HG03135 (cell line): Measurements from ENCODE around the gene HSD17B12.
"Not testable (repeated sequence)": the region's sequence is repeated elsewhere in the genome, so short reads cannot be mapped to it uniquely, and the experiment has no call there.

Source experiments
- ATAC-seq: cut with Tn5 transposase; IDR thresholded peaks from one replicate; pipeline ENCODE4 v1.9.1; 2021; ENCODE audit warnings: mild to moderate bottlenecking, moderate library complexity; ENCODE audit not compliant: unreplicated experiment

The HSD17B12 gene

DNA sequence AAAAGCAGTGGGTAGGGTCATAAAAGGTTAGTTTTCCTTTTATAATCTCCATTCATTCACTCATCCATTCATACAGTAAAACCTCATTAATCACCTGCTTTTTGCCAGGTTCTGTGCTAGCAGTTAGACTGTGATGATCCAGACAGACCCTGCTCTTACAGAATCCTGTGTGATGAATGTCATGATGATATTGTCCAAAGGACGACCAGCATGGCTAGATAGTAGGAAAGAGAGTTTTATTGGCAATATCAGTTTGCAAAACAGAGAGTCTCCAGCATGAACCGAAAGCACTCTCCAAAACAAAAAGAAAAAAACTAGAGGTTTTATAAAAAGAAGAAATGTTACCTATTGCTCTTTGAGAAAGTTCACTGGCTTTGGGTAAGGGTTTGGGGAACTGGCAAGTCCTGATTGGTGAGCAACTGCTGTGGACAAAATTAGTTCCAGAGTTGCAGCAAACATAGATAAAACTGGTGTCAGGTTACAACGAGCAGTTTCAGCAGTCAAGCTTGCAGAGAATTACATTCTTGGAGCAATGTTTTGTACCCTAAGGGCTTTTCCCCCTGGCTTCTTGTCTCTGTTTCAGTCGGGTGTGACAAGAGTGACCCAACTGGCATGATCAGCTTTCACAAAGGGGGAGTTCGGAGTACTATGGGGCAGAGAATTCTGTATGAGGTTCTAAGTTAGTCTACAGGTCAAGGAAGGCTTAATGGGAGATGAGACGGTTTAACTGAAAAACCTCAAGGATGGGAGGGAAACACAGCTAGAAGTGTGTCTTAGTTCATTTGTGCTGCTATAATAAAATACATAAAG lies 58.3 kb downstream of the HSD17B12 start:
- ATAC-seq = no peak

DNA sequence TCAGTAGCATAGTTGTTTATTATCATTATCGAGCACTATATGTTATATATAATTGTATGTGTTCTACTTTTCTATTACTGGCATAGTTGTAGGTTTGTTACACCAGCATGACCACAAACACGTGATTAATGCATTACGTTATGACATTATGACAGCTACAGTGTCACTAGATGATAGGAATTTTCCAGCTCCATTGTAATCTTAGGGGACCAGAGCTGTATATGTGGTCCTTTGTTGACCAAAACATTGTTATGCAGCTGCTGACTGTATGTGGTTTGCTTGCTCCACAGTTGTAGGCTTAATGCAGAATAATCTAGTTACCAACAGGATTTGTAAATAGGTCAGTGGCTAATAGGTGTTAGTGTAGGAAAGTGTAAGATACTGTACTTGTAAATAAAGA lies 66.1 kb downstream of the HSD17B12 start:
- ATAC-seq = no peak

DNA sequence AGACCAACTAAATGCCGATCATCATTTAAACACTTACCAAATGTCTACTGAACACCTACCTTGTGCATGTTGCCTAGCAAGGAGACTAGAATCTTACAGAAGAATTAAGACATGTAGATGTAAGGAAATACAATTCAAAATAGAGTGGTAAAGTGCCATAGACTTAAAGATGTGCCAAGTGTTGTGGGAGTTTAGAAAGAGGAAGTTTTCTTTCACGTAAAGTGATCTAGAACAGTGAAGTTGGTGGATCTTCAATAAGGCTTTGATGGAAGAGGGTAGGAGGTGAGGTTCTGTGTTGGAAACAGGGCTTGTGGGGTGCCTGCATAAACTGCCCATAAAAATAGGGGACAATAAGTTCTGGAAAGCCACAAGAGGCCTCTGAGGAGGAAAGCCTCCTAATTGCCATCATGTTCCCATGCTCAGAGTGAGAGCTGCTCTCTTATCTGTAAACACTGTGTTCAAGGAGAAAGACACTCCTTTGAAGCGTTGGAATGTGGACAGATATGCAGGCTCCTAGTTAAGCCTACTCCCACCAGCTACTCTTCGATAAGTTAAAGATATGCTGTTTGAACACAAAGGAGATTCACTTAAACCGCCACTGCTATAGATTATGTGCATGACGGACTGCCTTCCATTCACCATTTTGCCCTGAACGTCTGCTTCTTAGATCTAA lies 66.7 kb downstream of the HSD17B12 start:
- ATAC-seq = no peak

DNA sequence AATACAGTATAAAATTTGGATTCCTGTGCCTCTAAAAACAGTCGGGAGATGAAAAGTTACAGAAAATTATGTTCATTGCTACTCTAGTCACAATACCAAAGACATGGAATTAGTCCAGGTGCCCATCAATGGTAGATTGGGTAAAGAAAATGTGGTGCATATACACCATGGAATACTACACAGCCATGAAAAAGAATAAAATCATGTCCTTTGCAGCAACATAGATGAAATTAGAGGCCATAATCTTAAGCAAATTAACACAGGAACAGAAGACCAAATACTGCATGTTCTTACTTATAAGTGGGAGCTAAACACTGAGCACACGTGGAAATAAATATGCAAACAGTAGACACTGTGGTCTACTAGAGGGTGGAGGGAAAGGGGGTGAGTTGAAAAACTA lies 67.6 kb downstream of the HSD17B12 start:
- ATAC-seq = no peak

DNA sequence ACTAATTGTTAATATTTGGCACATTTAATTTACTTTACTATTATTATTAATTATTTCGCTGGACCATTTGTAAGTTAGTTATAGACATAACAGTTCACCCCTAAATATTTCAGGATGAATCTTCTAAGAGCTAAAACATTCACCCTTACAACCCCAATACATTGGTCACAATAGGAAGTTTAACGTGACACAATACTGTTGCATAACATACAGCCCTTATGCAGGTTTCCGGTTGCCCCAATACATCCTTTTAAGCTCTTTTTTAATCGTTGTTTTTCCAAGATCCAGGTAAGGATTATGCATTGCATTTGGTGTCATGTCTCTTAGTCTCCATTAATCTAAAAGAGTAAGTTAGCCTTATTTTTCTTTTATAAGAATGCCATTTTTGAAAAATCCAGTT lies 71.2 kb downstream of the HSD17B12 start:
- ATAC-seq = no peak

DNA sequence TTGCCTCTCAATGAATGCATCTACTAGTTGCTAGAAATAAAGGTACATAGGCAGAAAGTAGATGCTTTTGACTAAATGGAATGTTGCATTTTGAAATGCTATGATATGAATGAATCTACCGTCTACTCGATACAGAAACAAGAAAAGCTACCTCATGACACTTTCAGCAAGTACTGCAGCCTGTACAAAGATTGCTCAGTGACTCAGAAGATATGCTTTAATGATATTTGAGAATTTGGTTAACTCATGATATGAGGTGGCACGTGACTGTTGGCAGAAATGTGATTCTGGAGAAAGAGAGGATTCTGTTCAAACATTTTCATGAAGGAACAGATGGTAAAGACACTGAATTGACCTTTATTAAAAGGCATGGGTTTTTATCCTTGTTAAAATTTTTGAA lies 76.0 kb downstream of the HSD17B12 start:
- no peak for ATAC-seq

DNA sequence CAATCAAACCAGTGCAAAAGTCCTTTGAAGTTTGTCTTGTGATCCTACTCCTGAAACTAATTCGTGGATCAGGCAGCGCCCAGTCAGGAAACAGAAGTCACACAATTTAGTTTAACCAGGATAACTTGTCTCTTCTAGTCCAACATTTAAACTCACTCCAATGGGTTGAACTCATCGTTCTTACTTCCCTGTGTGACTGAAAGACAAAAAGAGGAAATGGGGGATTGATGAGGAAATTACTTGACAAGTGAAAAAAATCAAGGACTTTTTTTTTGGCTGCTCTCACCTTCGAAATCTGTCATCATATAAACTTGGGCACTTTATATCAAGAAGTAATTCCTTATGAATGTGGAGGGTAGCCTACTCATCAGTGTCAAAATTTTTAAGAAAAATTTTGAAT lies 78.4 kb downstream of the HSD17B12 start:
- no peak for ATAC-seq

DNA sequence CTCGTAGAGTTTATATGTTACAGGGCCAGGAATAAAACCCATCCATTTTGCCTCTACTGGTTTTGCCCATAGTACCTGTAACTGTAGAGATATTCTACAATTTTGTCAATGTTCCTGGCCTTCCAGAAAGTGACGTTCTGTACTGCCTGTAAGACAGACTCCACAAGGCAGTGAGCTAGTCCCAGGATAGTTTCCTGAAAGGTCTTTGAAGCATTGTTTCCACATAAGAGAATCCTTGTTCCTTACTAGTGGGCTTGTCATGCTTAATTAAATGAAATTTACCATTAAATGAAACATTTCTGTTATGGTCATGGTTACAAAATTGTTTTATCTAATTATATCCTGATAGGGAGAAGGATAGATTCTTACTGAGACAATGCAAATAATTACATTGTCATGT lies 80.4 kb downstream of the HSD17B12 start:
- ATAC-seq = no peak

DNA sequence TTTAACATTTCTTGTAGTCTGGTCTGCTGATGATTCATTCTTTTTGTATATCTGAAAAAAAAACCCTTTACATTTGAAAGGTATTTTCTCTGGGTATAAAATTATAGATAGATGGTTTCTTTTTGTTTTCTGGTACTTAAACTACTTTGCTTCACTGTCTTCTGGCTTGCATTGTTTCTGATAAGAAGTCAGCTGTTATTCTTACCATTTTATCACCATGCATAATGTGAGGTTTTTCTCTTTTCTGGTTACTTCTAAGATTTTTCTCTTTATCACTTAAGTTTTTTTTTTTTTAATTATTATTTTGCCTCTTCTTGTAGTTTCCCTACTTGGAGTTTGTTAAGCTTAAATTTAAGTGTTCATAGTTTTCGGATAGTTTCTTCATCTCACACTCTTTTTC lies 84.7 kb downstream of the HSD17B12 start:
- ATAC-seq = no peak

DNA sequence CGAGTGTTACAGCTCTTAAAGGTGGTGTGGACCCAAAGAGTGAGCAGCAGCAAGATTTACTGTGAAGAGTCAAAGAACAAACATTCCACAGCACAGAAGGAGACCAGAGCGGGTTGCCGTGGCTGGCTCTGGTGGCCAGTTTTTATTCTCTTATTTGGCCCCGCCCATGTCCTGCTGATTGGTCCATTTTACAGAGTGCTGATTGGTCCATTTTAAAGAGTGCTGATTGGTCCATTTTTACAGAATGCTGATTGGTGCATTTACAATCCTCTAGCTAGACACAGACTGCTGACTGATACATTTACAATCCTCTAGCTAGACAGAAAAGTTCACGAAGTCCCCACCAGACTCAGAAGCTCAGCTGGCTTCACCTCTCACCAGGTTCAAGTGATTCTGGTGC lies 88.1 kb downstream of the HSD17B12 start:
- not testable (repeated sequence) for ATAC-seq

DNA sequence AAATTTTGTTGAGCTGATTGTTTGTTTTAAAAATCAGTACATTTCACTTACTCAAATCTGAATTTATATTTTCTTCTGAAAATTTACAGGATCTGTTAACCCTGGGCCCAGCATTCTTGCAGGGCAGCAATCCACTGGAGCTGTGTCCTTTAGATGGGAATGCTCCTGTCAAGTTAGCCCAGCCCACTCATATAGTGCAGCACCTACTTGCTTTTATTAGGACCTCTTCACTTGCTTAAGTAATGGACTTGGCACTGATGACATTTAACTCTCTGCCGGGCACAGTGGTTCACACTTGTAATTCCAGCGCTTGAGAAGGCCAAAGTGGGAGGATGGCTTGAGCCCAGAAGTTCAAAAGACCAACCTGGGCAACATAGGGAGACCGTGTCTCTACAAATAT lies 89.6 kb downstream of the HSD17B12 start:
- no peak for ATAC-seq

DNA sequence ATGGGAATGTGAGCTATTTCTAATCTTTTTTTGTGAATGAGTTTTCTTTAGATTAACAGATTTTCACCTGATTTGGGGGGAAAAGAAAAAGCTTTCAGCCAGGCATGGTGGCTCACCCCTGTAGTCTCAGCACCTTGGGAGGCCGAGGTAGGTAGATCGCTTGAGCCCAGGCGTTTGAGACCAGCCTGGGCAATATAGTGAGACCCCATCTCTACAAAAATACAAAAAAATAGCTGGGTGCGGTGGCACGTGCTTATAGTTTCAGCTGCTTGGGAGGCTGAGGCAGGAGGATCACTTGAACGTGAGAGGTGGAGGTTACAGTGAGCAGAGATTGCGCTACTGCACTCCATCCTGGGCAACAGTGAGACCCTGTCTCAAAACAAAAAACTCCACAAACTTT lies 92.2 kb downstream of the HSD17B12 start:
- ATAC-seq = no peak

DNA sequence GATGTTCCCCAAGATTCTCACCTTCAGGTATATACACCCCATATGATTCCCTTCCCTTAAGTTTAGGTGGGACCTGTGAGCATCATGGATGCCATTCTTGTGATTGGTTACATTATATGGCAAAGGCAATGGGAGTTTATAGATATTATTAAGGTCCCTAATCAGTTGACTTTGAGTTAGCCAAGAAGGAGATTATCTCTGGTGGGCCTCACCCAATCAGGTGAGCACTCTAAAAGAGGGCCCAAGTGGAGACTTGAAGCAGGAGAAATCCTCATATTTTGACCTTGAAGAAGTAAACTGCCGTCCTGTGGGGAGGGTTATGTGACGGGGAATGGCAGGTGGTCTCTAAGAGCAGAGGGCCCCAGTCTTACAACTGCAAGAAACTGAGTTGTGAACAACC lies 94.2 kb downstream of the HSD17B12 start:
- no peak for ATAC-seq

DNA sequence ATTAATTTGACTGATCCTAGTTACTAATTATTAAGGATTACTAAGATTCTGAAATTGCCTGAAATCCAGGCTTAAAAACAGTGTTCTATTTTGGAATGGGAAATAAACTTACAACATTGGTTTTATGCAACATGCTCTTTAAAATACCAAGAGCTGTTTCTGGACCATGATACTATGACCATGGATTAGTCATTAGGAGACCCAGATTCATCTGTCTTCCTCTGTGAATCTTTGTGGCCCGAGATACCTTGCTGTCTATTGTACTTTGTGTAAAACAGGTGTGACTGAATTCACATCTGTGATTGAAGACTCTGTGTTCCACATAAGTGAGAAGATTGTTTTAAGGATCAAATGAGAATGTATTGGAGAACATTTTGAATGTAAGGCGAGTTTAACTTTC lies 98.8 kb downstream of the HSD17B12 start:
- no peak for ATAC-seq

DNA sequence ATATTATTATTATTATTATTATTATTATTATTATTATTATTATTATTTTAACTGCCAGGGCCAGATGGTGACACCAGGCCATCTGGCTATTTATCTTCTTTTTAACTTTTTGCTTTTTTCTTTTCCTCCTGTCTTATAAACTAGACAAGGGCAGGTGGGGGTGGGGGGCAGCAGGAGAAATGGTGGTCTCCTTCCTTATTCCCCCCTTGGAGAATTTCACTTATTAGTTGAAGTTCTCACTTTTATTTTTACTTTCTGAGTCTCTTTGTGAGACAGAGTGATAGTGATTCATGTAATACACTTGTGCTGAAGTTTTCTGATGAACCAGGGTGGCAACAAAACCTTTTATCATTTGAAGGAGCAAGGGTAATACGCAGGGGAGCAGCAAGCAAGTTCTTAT lies 103.8 kb downstream of the HSD17B12 start:
- ATAC-seq = no peak

DNA sequence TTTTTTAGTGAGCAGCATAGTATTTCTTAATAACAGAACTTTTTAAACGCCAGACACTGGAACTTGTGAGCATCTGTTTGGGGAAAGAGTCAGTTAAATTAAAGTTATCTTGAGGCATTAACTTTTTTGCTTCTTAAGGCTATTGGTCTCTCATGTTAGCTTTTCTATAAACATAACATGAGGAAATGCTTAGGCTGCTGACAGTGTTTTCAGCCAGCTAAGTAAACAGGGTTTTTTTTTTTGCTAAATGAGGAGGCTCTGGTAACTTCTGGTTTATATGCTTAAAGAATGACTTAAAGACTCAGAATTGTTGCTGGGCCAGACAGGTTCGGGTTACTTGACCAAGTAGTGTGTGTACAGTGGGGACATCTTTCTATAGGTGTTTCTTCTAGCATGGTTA lies 104.3 kb downstream of the HSD17B12 start:
- no peak for ATAC-seq

DNA sequence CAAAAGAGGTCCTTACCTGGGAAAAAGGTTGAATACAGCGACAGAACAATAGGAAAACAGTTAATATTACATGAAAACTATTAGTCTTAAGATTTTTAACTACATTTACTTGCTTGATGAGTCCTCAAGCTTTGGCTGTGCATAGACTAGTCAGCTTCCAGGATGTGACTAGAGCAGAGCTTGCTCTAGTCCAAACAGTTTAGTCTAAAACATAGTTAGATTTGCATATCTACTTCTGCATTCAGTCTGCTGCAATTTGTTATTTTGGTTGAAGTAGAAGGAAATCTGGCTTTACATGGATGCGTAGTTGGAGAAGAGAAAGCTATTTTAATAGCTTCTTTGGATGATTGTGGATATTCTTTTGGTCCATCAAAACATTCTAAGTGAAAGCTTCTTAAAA lies 104.8 kb downstream of the HSD17B12 start:
- ATAC-seq = no peak

DNA sequence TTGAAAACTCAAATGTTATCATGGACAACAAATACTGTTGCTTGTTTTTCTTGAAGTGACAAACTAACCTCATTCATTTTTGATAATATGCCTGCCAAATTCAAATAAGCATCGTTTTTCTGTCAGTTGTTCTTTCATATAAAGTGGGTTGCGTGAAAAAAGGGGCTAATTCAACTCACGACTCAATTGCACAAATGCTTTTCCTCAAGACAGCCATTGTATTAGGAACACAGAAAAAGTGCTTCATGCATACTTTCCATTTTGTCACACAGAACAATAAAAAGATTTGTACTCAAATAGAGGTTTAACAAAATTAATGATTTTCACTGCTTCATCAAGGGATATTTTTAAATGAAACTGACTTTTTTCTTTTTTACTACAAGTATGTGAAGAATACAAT lies 105.5 kb downstream of the HSD17B12 start:
- no peak for ATAC-seq

DNA sequence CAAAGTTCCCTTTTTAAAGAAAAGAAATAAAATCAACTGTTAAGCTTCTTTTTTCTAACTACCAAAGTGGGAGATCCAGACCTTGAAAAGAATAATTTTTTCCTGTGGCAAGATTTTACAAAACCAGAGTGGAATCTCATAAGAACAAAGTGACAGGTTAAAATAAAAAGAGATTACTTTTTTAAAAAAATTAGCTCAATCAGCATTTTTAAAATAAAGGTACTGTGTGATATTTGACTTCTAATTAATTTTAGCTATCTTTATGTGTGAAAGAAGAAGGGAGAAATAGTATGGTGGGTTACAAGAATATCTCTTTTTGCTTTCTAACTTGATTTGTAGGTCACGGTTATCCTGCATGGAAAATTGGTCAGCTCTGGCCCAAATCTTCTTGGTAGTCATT lies 107.3 kb downstream of the HSD17B12 start:
- ATAC-seq = no peak

DNA sequence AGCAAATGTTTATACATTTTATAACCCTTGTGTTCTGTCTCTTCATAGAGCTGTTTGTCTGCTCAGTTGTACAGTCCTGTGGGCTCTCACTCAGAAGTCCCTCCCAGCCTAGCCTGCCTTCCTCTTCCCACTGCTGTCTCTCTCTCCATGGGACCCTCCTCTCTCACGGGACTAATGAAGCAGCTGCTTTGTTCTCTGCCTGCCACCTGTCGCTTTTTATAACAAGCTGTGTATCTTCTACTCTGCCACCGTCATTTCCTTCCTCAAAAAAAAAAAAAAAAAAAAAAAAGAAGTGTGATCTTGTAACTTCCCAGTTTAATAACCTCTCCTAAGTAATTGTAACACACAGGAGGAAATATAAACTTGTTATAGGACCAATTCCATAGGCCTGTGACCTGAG lies 107.9 kb downstream of the HSD17B12 start:
- ATAC-seq = no peak

DNA sequence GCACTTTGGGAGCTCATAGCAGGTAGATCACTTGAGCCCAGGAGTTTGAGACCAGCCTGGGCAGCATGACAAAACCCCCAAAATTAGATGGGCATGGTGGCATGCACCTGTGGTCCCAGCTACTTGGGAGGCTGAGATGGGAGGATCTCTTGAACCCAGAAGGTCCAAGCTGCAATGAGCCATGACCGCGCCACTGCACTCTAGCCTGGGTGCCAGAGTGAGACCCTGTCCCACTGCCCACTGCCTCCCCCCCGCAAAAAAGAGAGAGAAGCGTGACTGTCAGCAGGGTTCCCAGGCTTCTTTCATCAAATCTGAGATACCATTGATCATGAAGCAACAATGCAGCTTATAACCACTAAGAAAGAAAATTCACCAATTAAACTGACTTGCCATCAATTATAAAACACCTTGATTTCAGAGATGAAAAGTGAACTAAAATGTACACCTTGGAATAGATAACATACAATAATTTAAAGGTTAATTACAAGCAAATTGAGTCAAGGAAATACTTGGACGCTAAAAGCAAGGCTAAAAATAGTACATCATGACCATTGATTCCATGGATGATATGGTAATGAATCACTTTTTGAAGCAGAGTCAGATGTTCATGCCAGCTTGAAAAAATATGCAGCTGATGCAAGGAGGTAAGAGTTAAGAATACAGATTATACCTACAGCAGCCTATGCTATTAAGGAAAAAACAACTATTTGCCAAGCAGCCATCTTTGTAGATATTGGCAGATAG lies 109.3 kb downstream of the HSD17B12 start:
- ATAC-seq = no peak

DNA sequence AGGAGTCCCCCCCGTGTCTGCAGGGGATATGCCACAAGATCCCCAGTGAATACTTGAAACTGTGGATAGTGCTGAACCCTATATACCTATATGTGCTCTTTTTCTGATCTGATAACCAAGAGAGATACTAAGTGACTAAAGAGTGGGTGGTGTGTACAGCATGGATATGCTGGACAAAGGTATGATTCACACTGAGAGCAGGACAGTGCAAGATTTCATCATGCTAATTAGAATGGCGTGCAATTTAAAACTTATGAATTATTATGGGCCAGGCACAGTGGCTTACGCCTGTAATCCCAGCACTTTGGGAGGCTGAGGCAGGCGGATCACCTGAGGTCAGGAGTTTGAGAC lies 109.9 kb downstream of the HSD17B12 start:
- no peak for ATAC-seq
